Endodermal cell (in vitro differentiated cells): ENCODE data around the gene TMEM144. TPM values are rescaled to one million over a fixed set of nuclear protein-coding genes. Genes with fewer than 3 reads are reported as not detected.

ENCODE experiments used
- DNase-seq: peaks from one replicate; pipeline ENCODE4 v3.0.0-alpha.2; 2017
- H3K27ac ChIP-seq: 2 replicates; pipeline ENCODE4 v1.5.1; 2013; ENCODE audit warnings: mild to moderate bottlenecking, low read depth, low read length, moderate library complexity
- H3K27me3 ChIP-seq: 2 replicates; pipeline ENCODE4 v1.6.1; 2013; ENCODE audit warnings: mild to moderate bottlenecking, low read length, moderate library complexity; ENCODE audit not compliant: insufficient read depth, control insufficient read depth, poor library complexity, severe bottlenecking
- H3K36me3 ChIP-seq: 2 replicates; pipeline ENCODE4 v1.7.0; 2013; ENCODE audit warnings: mild to moderate bottlenecking, low read length, moderate library complexity; ENCODE audit not compliant: control insufficient read depth, insufficient read depth
- H3K4me1 ChIP-seq: one replicate; pipeline ENCODE4 v1.7.0; 2013; ENCODE audit warnings: low read length; ENCODE audit not compliant: control insufficient read depth, insufficient read depth
- H3K4me3 ChIP-seq: 2 replicates; pipeline ENCODE4 v1.5.1; 2013; ENCODE audit warnings: mild to moderate bottlenecking, low read length, moderate library complexity
- H3K9ac ChIP-seq: 2 replicates; pipeline ENCODE4 v1.6.1; 2013; ENCODE audit warnings: mild to moderate bottlenecking, low read length, moderate library complexity; ENCODE audit not compliant: poor library complexity, severe bottlenecking; ENCODE audit errors: extremely low read depth
- H3K9me3 ChIP-seq: 2 replicates; pipeline ENCODE4 v1.6.1; 2013; ENCODE audit warnings: mild to moderate bottlenecking, low read length, moderate library complexity; ENCODE audit not compliant: control insufficient read depth
- H3K27ac Mint-ChIP-seq: 2 replicates; pipeline ENCODE4 v1.8.0; 2020; ENCODE audit warnings: mixed read lengths
- H3K27me3 Mint-ChIP-seq: 2 replicates; pipeline ENCODE4 v1.8.0; 2021; ENCODE audit warnings: mild to moderate bottlenecking, mixed read lengths; ENCODE audit not compliant: insufficient read depth
- H3K36me3 Mint-ChIP-seq: 2 replicates; pipeline ENCODE4 v1.8.0; 2020; ENCODE audit warnings: low read depth, mixed read lengths
- H3K4me1 Mint-ChIP-seq: 2 replicates; pipeline ENCODE4 v1.8.0; 2020; ENCODE audit warnings: mixed read lengths
- H3K4me3 Mint-ChIP-seq: 2 replicates; pipeline ENCODE4 v1.8.0; 2020; ENCODE audit warnings: mild to moderate bottlenecking, moderate library complexity, mixed read lengths
- H3K9me3 Mint-ChIP-seq: 2 replicates; pipeline ENCODE4 v1.8.0; 2020; ENCODE audit warnings: mild to moderate bottlenecking, mixed read lengths
- CTCF ChIP-seq: fragments of 200-600 bp; sonication (generic); conservative IDR thresholded peaks from 2 replicates; pipeline ENCODE4 v1.5.0; 2021; ENCODE audit warnings: antibody characterized with exemption, mild to moderate bottlenecking
- WGBS, 2 experiments: methylation state at CpG; one replicate each; pipeline versions ENCODE4 v1.1.5 to v1.1.7; 2013; ENCODE audit warnings: missing lambda C conversion rate in 2 of 2, mixed read lengths in 1 of 2; ENCODE audit not compliant: insufficient coverage in 1 of 2, insufficient read length in 1 of 2; 5-methylcytosine and 5-hydroxymethylcytosine counted together
- total RNA-seq, 2 donors: library from RNA; stranded (reverse); fragmentation: NEBNext Ultra II Directional in 1 of 2; extraction: Animal tissue kit (Norgen Biotek cat#: 25700) in 1 of 2; gene quantifications; 2 replicates in 1 of 2; 3 replicates in 1 of 2; pipeline ENCODE4 v1.2.1, GENCODE V29; 2021

Gene TMEM144
- total RNA-seq, 2 donors from 2014 or later = 10.6 to 20.3 TPM

- Histone ChIP-seq H3K27me3 (no peaks in the 10 kb centered on the region), H3K27ac (no peak overlapping the region), H3K9ac (no peak overlapping the region), H3K4me3 (no peak overlapping the region), H3K36me3 (no peaks in the 10 kb centered on the region), H3K4me1 (no peaks in the 10 kb centered on the region), H3K9me3 (no peaks in the 10 kb centered on the region)
- WGBS, 2 experiments = 91 to 94% methylated on average over 1 of the region's 1 CpG
- Mint-ChIP-seq H3K36me3 (no peaks in the 10 kb centered on the region), H3K4me1 (no peaks in the 10 kb centered on the region), H3K4me3 (no peak overlapping the region), H3K9me3 (no peaks in the 10 kb centered on the region), H3K27me3 (no peaks in the 10 kb centered on the region), H3K27ac (no peak overlapping the region)
- no peak for TF ChIP-seq CTCF
- DNase-seq = no peak
Measured at GRCh38 chr4:158189422-158189821, 20.9 kb upstream of the TMEM144 start.

- no peaks in the 10 kb centered on the region for H3K36me3 ChIP-seq
- Mint-ChIP-seq H3K9me3 (no peaks in the 10 kb centered on the region), H3K36me3 (no peaks in the 10 kb centered on the region), H3K4me3 (no peak overlapping the region), H3K4me1 (no peaks in the 10 kb centered on the region), H3K27me3 (no peaks in the 10 kb centered on the region), H3K27ac (no peak overlapping the region)
- DNase-seq = no peak
- 85 to 100% methylated on average over 2 of the region's 2 CpGs for WGBS, 2 experiments
- H3K9ac ChIP-seq = no peak overlapping the region
- no peaks in the 10 kb centered on the region for H3K4me1 ChIP-seq
- no peaks in the 10 kb centered on the region for H3K27me3 ChIP-seq
- no peak overlapping the region for H3K4me3 ChIP-seq
- no peak for TF ChIP-seq CTCF
- H3K27ac ChIP-seq = no peak overlapping the region
- H3K9me3 ChIP-seq = no peaks in the 10 kb centered on the region
Measured at GRCh38 chr4:158190718-158191117, 19.6 kb upstream of the TMEM144 start.

- no peak overlapping the region for H3K27ac ChIP-seq
- Mint-ChIP-seq H3K9me3 (no peaks in the 10 kb centered on the region), H3K4me1 (no peaks in the 10 kb centered on the region), H3K27ac (no peak overlapping the region), H3K36me3 (no peaks in the 10 kb centered on the region), H3K4me3 (no peak overlapping the region), H3K27me3 (no peaks in the 10 kb centered on the region)
- DNase-seq = no peak
- TF ChIP-seq CTCF = no peak
- no peaks in the 10 kb centered on the region for H3K9me3 ChIP-seq
- H3K4me1 ChIP-seq = no peaks in the 10 kb centered on the region
- H3K4me3 ChIP-seq = no peak overlapping the region
- WGBS, 2 experiments = 95 to 98% methylated on average over 2 to 5 of the region's 5 CpGs
- H3K9ac ChIP-seq = no peak overlapping the region
- H3K36me3 ChIP-seq = no peaks in the 10 kb centered on the region
- H3K27me3 ChIP-seq = no peaks in the 10 kb centered on the region
Measured at GRCh38 chr4:158192439-158193158, 17.7 kb upstream of the TMEM144 start.
